WTC11 (cell line): ENCODE results near the gene DHRSX. TPM values are rescaled to one million over a fixed set of nuclear protein-coding genes. Genes with fewer than 3 reads are reported as not detected.

Source experiments
- total RNA-seq: library from RNA; stranded (reverse); gene quantifications from 3 replicates; pipeline ENCODE4 v1.2.3, GENCODE V29; 2021
- TF ChIP-seq, protein P1 (sequence below): sonication (generic); formaldehyde crosslinking; IDR thresholded peaks from 2 replicates; pipeline ENCODE4 v1.8.1; 2023; ENCODE audit warnings: mild to moderate bottlenecking, missing genetic modification reagents

Gene DHRSX
- total RNA-seq, 1 experiment from 2014 or later: 28.2 TPM

DNA sequence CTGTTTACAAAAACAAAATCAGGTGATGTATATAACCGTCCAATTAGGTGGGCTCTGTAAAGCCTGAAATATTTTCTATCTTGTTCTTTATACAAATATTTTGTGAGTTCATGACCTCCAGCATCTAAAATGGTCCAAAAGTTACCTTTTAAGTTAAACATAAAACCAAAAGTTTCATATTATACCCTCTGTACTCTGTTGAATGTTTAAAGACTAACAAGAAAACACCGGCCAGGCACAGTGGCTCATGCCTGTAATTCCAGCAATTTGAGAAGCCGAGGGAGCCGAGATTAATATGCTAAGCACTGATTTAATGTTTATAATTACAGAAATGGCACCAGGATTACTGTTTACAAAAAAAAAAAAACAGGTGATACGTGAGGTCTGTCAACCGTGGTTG is 328.4 kb downstream of the DHRSX start (continued):
- TF ChIP-seq, protein P1, sequence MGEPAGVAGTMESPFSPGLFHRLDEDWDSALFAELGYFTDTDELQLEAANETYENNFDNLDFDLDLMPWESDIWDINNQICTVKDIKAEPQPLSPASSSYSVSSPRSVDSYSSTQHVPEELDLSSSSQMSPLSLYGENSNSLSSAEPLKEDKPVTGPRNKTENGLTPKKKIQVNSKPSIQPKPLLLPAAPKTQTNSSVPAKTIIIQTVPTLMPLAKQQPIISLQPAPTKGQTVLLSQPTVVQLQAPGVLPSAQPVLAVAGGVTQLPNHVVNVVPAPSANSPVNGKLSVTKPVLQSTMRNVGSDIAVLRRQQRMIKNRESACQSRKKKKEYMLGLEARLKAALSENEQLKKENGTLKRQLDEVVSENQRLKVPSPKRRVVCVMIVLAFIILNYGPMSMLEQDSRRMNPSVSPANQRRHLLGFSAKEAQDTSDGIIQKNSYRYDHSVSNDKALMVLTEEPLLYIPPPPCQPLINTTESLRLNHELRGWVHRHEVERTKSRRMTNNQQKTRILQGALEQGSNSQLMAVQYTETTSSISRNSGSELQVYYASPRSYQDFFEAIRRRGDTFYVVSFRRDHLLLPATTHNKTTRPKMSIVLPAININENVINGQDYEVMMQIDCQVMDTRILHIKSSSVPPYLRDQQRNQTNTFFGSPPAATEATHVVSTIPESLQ (CRISPR knock-in tag): no peak

Other genes starting within 250 kb of the DHRSX start
- 45.1 to 49.2 TPM (median 47.3 TPM) in 3 replicates for gene ZBED1, start within 50 bp of the DHRSX start, total RNA-seq
- 72.1 to 77.9 TPM (median 73.6 TPM) in 3 replicates for gene CD99, start 190.3 kb upstream of the DHRSX start, total RNA-seq